Gastroesophageal sphincter (tissue), 3 donors: ENCODE results near the gene HPSE2.

Source experiments
- POLR2A ChIP-seq, 2 donors: fragments of 450-650 bp; IDR thresholded peaks; one replicate each; pipeline ENCODE4 v1.6.1; 2017; ENCODE audit warnings: antibody characterized with exemption in 2 of 2, mild to moderate bottlenecking in 2 of 2, moderate library complexity in 1 of 2
- TF ChIP-seq, protein P1 (sequence below), 4 experiments: fragments of 200-600 bp in 2 of 4; fragments of 450-650 bp in 2 of 4; sonication (generic) in 1 of 4; IDR thresholded peaks; one replicate each; pipeline ENCODE4 v1.5.1; 2017 to 2019; ENCODE audit warnings: antibody characterized with exemption in 4 of 4, mild to moderate bottlenecking in 2 of 4, moderate library complexity in 2 of 4

DNA sequence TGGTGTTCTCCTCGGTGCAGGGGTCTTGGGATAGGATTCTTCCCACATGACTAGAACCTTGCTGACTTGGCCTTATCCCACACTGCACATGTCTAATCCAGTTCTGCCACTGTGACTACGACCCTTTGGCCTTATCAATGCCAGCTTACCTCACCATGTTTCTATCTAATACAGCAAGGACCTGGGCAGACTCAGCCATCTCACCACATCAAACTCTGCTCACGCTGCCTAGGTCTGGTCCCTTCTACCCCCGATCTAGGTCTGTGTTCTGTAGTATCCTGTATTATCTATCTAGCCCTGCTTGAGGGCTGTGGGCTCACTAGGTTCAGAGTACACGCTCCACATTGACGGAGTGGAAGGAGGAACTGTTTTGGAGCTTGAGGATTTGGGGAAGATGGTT lies 282.4 kb downstream of the HPSE2 start:
- TF ChIP-seq, protein P1, sequence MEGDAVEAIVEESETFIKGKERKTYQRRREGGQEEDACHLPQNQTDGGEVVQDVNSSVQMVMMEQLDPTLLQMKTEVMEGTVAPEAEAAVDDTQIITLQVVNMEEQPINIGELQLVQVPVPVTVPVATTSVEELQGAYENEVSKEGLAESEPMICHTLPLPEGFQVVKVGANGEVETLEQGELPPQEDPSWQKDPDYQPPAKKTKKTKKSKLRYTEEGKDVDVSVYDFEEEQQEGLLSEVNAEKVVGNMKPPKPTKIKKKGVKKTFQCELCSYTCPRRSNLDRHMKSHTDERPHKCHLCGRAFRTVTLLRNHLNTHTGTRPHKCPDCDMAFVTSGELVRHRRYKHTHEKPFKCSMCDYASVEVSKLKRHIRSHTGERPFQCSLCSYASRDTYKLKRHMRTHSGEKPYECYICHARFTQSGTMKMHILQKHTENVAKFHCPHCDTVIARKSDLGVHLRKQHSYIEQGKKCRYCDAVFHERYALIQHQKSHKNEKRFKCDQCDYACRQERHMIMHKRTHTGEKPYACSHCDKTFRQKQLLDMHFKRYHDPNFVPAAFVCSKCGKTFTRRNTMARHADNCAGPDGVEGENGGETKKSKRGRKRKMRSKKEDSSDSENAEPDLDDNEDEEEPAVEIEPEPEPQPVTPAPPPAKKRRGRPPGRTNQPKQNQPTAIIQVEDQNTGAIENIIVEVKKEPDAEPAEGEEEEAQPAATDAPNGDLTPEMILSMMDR (IDR thresholded peaks at IDR 0.05): no peak
- no peak for TF ChIP-seq POLR2A (IDR thresholded peaks at IDR 0.05)
